NOMO-1 (cell line): ENCODE results near the gene GOLGA1.
"Not testable (repeated sequence)": the region's sequence is repeated elsewhere in the genome, so short reads cannot be mapped to it uniquely, and the experiment has no call there.

ENCODE experiments used
- DNase-seq, 2 experiments: peaks; one replicate each; lab custom pipeline; 2025; ENCODE audit not compliant: unreplicated experiment in 2 of 2; lab: John Stamatoyannopoulos, UW

Gene GOLGA1

DNA sequence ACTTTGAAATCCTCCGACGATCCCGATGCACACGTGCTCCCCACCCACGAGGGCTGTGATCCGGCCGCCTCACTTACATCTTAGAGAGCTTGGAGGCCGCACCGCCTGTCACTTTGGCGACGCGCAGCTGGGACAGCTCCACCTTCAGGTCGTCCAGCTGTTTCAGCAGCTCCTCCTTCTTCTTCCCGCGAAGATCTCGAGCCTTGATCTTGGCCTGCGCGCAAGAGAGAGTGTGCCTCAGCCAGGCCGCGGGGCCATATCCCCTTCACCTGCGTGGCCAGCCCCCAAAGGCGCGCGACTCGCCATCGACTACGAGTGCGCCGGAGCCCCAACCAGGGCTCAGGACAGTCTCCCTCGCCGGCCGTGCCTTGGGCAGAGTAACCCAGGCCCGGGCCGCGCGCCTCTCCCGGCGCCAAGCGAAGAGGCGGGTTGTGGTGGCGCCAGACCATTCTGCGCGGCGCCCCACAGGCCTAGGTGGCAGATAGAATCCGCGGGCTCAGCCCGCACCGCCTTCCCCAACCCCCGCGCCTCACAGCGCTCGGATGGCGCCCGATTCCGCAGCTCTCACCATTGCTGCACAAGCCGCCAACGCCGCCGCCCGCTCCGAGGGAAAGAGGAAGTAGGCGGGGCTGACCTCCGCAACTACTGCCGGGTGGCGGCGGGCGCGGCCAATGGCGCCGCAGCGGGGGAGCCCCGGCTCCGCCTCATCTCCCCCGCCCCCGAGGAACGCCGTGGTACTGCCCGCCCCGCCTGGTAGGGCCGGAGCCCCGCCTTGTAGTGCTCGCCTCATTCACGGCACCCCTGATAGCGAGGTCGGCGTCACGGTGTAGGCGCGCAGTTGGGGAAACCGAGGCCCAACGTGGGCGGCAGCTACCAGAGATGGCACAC is 79.3 kb downstream of the GOLGA1 start, which contains the start of the genes ARPC5L and RPL35:
Gene ARPC5L, plus strand, starts transcription at position 789 of the 888 bp plus-strand sequence. CDS start 7,161 bp downstream, outside the sequence.
Gene RPL35, minus strand, starts transcription at position 616 of the 888 bp plus-strand sequence. Its CDS starts 45 bp downstream, at position 571.
- DNase-seq, result peak; percentile 91 to 95

DNA sequence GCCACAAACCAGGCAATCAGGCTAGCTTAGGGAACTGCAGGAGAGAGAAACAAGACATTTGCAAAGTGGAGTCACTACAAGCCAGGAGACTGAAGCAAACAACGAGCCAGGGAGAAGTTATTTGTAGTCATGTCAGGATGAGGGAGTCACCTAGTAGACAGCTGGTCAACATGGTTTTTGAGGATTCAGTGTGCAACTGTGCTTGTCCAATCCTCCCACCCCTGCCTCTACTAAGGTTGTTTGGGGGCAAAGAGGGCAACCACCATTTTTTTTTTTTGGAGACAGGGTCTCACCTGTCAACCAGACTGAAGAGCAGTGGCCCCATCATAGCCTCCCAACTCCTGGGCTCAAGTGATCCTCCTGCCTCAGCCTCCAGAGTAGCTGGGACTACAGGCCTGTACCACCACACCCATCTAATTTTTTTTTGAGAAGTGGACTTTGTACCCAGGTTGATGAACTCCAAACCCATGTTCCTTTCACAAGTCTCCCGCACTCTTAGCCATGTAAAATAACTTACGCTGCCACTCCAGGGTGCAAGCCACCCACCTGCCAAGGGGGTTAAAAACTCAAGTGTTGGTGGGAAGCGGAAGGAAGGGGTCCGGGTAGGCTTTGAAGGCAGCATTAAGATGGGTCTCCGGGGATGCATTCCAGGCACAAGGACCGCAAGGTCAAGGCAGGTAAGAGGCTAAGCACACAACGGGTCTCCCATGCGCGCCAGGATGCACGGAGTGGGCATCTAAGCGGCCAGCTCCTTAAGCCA is 80.1 kb downstream of the GOLGA1 start:
- no peak for DNase-seq

DNA sequence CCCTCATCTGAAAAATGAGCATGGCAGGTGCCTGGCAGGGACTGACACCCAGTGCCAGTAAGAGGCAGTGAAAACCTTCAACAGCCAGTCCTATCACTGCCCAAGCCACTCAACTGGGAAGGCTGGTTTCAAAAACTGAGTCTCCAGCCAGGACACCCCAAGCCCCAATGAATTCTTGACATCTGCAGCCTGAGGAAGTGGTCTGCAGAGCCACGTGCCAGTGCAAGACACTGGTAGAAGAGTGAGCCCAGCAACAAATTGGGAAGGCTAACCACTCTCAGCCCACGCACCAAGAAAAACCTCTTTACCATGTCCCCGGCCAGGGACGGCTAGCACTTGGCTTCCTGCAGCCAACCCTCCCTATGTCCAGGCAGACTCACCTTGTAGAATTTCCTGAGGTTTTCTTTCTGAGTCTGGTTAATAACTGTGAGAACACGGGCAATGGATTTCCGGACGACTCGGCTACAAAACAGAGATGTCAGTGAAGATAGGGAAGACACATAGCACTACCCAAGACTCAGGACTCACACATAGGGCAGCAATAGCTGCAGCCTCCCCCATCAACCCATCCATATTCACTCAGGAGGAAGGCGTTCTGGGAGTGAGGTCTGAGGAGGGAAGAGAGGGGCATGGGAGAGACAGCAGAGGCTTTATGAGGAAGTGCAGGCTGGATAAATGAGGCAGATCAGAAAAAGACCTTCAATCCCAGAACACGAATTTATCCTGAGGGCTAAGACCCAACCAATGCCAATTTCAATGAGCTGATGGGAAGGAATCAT is 80.9 kb downstream of the GOLGA1 start:
- DNase-seq, result no peak

DNA sequence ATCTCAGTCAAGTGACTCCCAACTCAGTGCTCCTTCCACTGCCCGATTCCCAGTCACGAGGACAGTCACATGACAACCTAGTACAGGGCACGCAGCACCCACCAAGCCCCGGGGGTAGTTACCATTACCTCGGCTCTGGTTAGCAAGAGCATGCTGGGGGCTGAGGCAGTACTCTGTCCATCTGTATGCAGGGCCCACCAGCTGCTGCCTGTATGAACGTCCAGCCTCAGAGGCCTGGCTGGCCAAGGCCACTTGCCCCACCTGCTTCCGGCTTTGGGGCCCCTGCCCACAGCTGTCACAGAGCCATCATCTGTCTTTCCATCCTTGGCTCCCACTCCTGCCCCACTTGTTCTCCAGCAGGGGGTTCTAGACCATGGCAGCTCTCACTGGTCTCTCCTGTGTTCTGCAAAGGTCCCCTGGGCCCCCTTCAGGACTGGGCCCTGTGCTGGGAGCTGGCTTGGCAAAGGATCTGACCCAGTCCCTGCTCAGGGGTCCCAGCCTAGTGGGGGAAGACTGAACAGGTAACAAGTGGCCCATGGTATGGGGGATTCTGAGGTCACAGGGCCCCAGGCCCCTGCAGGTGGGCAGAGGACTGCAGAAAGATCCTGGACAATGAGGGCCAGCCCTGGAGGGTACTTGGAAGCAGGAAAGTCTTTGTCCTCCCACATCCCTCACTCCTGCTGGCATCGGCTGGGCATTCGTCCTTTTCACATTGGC is 82.4 kb downstream of the GOLGA1 start:
- no peak for DNase-seq

DNA sequence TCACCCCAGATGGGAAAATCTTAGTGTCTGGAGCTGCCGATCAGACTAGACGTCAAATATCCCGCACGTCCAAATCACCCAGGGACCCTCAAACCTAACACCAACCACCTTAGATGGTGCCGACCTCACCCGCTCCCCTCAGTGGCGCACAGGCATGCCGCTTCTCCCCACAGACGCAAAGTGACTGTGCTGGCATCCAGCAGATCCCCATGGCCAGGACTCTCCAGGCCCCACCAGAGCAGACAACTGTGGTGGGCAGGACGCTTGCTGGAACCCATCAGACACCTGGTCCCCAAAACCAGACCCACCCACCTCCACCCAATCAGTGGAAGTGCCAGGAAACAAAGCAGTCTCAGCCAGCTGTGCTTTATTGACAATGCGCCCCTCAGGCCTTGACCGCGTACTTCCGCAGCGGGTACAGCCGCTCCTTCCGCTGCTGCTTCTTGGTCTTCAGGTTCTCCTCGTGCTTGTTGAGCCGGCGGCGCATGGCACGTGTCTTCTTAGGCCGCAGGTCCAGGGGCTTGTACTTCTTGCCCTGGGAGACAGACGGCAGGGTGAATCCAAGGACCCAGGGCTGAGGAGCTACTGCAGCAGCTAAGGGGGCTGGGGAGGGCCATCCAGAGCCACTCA is 83.2 kb downstream of the GOLGA1 start:
- no peak for DNase-seq

DNA sequence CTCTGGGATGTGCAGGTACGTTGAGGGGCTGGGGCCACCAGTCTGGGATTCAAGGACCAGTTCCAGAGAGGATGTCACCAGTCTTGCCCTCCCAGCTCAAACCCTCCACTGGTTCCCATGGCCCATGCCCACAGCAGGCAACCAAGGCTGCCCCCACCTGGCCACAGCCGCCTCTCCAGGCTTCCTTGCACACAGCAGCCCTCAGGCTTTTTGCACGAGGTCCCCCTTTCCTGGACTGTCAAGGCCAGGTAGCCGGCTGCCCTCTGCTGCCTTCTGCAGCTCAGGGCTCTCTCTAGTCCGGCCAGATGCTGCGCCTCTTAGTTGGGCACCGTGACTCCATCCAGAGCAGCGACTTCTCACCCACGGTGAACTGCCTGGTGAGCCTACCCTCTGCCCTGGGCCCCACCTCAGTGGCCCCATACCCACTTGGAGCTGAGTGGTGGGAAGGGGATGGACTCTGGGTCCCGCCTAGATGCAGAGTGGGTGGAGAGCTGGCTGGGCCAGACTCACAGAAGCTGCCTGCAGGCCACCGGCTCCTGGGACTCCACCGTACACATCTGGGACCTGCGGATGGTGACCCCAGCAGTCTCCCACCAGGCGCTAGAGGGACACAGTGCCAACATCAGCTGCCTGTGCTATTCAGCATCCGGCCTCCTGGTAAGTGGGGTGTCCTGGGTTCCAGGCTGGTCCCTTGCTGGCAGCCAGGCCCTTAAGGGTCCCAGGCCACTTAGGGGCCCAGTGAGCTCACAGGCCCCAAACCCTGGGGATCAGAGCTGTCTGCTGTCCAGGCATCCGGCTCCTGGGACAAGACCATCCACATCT is 84.7 kb downstream of the GOLGA1 start:
- peak; percentile 19 to 31 for DNase-seq

DNA sequence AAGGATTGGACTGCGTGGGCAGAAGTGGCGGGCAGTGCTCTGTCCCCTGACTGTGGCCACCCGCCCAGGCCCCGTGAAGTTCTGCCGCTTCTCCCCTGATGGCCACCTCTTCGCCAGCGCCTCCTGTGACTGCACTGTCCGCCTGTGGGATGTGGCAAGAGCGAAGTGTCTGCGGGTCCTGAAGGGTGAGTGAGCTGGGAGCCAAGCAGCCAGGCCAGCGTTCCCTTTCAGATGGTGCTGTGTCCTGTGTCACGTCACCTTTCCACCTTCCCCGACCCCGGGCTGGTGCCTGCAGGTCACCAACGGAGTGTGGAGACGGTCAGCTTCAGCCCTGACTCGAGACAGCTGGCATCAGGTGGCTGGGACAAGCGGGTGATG is 85.3 kb downstream of the GOLGA1 start:
- DNase-seq, result no peak

DNA sequence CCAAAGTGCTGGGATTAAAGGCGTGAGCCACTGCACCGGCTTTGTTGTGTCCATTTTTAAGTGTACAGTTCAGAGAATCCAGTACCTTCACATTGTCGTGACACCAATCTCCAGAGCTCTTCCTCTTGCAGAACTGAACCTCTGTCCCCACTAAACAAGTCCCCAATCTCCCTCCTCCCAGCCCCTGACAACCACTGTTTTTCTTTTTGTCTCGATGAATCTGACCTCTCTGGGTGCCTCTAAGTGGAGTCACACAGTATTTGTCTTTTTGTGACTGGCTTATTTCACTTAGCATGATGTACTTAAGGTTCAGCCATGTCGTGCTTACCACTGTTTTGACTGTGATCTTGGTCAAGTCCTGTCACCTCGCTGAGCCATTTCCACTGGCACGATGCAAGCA is 86.1 kb downstream of the GOLGA1 start:
- DNase-seq, result no peak

DNA sequence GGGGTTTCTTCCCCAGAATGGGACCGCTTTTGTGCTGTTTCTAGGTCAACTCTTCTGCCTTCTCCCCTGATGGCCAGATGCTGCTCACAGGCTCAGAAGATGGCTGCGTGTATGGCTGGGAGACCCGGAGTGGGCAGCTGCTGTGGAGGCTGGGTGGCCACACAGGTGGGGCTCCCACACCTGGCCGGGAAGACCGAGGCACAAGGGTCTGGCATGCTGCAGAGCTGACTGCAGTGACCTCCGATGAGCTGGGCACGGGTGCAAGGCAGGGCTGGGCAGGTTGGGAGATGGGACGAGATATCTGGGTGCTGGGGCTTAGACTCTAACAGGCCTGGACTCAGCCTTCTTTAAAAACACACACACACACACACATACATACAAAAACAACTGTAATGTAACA is 86.7 kb downstream of the GOLGA1 start:
- DNase-seq, result no peak

DNA sequence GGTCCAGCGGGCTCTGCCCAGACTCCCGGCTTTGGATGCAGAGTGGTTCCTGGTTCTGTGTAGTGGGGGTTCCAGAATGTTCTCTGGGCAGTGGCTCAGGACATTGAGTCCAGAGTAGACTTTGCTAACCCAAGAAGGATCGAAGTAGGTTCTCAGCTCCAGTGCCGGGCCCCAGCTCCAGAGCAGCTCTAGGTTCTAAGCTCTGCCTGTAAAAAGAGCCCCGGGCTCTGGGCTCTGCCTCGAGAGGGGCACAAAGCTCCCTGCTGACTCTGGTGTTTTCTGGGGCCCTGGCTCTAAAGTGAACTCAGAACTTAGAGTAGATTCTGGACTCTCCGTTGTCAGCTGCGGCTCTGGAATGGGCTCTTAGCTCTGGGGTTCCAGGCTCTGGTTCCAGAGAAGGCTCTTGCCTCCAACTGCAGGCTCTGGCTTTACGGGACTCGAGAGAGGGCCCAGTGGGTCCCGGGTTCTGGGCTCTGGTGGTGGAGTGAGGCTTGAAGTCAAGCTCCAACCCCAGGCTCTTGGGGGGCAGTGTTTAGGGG is 87.2 kb downstream of the GOLGA1 start:
- no peak for DNase-seq

DNA sequence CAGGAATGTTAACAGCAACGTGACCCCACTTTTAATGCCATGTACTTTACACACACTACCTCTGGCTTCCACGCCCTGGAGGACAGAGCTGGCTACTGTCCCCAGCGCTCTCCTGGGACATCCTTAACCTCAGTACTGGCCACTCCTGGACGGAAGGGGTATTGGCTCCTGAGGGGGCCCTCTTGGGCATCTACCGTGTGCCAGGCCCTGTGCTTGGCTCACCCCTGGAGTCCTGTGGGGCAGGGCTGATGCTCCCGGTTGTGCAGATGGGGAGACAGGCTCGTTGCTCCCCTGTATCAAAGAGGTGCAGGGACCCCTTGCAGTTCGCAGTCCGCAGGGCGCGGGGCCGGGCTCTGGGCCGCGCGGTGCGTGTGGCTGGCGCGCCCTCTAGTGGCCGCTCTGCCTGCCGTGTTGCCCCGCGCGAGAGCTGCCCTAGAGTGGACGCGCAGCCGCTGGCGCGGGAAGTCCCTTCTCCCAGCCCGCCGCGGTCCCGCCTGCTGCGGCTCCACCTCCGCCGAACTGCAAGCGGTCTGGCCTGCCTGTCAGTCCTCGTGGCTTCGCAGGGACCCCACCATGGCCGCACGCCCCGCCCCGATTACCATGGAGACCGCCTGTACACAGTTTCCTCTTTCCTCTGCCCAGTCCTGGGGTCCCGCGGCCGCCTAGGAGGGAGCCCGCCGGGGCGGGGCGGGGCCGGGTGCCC is 87.9 kb downstream of the GOLGA1 start, which contains the start of gene WDR38:
Gene WDR38, plus strand, starts transcription at position 632 of the 703 bp plus-strand sequence. CDS start 72 bp downstream, outside the sequence.
- DNase-seq, result peak; percentile 67 to 79

DNA sequence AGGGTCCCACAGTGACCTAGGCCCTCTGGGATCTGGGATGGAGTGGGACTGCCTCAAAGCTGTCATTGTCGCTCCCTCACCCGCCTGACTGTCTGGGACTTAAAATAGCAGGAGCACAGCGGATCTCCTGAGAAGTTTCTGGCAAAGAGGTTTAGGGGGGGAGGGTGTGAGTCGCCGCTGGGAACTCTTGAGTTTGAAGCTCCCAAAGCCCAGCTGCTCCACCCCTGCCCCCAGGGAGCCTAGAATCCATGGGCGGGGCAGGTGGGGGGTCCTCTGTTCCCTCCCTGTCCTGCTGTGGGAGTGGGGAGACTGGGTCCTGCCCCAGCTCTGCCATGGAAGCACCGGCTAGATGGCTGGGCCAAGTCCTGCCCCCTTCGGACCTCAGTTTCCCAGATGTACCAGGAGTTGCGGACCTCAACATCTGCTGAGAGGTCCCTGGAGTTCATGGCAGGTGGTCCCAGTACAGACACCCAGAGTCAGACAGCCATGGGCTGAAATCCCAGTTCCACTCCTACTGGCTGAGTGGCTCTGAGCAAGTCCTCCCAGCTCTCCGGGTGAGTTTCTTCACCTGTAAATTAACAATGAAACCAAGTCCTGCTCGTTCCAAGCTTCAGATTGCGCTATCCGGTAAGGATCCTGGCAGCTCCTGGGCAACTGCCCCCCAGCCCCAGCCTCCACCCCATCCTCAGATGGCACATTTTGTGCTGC is 88.6 kb downstream of the GOLGA1 start:
- DNase-seq, result no peak

DNA sequence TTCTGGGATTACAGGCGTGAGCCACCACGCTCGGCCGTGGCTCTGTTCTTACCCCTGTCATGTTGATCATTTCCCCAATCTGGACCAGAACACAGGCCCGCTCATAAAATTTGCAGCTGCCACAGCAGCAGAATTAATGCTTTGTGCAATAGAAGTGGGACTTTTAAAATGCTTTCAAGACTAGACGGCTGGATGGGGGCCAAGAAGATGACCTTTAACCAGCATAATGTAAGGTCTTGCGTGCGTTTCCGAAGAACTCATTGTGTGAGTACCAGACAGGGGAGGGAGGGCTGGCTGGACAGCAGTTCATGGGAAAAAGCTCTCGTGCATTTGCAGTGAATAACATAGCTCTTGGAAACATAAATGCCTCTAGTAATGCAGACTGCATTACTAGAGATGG is 91.1 kb downstream of the GOLGA1 start:
- DNase-seq, result no peak

DNA sequence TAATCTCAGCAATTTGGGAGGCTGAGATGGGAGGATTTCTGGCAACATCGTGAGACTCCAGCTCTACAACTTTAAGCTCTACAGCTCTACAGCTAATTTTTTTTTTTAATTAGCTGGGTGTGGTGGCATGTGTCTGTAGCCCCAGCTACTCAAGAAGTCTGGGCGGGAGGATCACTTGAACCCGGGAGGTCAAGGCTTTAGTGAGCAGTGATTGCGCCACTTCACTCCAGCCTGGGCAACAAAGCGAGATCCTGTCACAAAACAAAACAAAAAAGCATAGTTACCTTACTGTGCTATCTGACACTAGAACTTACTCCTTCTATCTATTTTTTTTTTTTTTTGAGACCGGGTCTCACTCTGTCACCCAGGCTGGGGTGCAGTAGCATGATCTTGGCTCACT is 93.9 kb downstream of the GOLGA1 start:
- DNase-seq, result no peak

DNA sequence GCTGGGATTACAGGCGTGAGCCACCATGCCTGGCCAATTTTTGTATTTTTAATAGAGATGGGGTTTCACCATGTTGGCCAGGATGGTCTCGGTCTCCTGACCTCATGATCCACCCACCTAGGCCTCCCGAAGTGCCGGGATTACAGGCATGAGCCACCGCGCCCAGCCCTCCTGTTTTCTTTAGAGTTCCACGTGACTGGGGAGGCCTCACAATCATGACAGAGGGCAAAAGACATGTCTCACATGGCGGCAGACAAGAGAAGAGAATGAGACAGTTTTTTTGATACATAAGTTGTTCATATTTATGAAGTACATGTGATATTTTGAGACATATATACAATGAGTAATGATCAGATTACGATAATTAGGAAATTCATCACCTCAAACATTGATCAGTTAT is 94.4 kb downstream of the GOLGA1 start:
- DNase-seq, result not testable (repeated sequence)

DNA sequence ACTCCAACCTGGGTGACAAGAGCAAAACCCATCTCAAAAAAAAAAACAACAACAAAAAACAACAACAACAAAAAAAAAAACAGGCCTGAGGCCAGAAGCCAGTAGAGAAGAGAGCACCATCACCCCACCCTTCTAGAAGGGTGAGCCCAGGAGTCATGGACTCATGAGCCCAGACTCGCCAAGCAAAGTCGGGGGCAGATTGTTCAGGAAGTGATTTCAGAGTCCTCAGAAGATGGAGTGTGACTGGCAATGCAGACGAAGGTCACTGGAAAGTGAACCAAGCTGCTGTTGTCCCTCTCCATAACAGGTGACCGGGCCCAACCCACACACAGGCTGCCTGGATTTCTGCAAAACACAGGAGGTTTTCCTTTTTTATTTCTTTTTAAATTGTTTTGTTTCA is 96.6 kb downstream of the GOLGA1 start:
- DNase-seq, result no peak

DNA sequence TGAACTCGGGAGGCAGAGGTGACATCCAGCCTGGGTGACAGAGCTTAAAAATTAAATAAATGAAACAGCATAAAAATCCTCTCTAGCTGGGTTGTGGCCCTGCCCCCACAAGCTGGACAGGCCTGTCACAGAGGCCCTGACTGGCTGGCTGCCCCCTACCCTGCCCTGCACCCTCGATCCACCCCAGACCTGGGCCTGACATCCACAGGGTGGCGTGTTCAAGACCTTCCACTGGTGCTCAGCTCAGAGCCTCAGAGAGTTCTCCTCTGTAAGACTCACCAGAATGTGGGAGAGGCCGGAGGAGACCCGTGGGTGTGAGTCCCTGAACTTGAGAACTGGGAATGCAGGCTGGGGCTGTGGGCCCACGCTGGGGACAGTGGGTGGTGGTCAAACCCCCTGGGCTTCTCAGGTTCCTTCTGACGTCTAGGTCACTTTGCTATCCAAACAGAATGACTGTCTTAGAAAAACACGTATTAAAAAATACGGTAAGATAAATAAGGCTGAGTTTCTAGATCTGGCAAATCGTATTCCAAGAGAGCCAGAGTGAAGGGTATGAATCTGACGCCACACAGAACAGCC is 97.3 kb downstream of the GOLGA1 start:
- DNase-seq, result no peak
